HG03571 (cell line): ENCODE measurements around the gene NCAPH2.

Experiments
- ATAC-seq: cut with Tn5 transposase; IDR thresholded peaks from one replicate; pipeline ENCODE4 v1.9.1; 2021; ENCODE audit not compliant: unreplicated experiment

The NCAPH2 gene

GRCh38 chr22:50569041-50569459 lies 61.0 kb downstream of the NCAPH2 start:
- ATAC-seq, result no peak

- no peak for ATAC-seq
These were observed 62.0 kb downstream of the NCAPH2 start for GRCh38 chr22:50569896-50570535.

DNA sequence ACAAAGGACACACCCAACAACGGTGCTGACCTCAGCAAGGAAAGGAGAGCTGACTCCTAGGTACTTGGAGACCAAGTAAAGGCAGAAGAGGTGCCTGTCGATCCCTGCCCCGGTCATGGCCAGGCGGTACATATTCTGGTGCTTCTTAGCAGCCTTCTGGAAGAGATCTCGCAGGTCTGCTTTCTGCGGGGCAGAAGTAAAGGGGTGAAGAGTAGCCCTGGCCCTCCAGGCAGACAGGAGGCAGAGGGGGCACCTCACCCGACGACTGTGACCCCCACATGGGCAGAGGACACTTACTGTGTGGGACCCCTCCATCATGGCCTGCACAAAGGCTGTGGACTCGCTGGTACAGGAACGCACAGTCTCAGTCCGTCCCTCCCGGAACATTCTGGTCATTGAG lies 62.8 kb downstream of the NCAPH2 start:
- ATAC-seq, result no peak

DNA sequence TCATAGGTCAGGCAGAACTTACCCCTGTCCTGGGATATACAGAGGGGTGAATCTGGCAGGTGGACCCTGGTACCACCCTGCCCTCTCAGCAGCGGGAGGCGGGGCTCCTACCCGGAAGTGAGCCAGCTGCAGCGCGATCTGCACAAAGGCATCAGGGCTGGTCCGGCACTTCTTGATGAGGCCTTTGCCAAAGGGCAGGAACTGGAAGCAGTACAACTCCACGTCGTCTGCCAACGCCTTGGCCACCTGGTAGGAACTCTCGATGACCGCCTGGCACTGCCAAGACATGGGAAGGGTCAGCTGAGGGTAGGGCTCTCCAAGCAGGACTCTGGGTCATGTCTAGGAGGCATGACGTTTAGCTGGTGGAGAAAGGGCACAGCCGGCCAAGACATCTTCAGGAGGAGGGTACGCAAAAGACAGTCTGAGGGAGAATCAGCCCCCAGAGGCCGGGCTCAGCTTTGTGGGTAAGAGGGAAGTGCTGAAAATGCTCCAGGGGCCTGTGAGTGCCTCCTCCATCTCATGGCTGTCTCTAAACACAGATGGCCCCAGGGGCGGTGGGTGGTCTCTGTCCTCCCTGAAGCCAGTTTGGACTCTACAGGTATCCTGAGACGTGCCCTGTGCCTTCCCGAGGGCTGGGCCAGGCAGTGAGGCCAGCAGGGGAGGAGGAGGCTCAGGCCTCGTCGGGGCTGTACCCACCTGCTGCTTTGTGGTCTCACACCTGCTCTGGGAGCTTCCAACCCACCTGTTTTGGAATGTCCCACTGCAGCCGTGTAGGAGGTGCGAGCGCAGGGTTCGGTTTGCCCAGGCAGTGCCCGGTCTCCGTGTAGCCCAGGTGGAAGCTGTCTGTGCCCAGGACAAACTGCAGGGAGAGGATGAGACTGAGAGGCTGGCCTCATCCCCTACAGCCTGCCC lies 63.5 kb downstream of the NCAPH2 start:
- ATAC-seq, result no peak

GRCh38 chr22:50572965-50573364 lies 64.9 kb downstream of the NCAPH2 start:
- ATAC-seq, result no peak

- no peak for ATAC-seq
These were observed 65.7 kb downstream of the NCAPH2 start for GRCh38 chr22:50573491-50574382.

GRCh38 chr22:50574383-50574755 lies 66.3 kb downstream of the NCAPH2 start:
- no peak for ATAC-seq
